HG02981 (cell line): ENCODE data around the gene ADCY4.
"Not testable (repeated sequence)": the region's sequence is repeated elsewhere in the genome, so short reads cannot be mapped to it uniquely, and the experiment has no call there.

Experiments used
- ATAC-seq: cut with Tn5 transposase; IDR thresholded peaks from one replicate; pipeline ENCODE4 v1.9.1; 2021; ENCODE audit warnings: mild to moderate bottlenecking, moderate library complexity; ENCODE audit not compliant: unreplicated experiment

The ADCY4 gene

GRCh38 chr14:24366721-24367513 is 32.0 kb upstream of the ADCY4 start:
- ATAC-seq = peak; percentile 65

GRCh38 chr14:24366413-24366720 is 31.5 kb upstream of the ADCY4 start:
- ATAC-seq = no peak

DNA sequence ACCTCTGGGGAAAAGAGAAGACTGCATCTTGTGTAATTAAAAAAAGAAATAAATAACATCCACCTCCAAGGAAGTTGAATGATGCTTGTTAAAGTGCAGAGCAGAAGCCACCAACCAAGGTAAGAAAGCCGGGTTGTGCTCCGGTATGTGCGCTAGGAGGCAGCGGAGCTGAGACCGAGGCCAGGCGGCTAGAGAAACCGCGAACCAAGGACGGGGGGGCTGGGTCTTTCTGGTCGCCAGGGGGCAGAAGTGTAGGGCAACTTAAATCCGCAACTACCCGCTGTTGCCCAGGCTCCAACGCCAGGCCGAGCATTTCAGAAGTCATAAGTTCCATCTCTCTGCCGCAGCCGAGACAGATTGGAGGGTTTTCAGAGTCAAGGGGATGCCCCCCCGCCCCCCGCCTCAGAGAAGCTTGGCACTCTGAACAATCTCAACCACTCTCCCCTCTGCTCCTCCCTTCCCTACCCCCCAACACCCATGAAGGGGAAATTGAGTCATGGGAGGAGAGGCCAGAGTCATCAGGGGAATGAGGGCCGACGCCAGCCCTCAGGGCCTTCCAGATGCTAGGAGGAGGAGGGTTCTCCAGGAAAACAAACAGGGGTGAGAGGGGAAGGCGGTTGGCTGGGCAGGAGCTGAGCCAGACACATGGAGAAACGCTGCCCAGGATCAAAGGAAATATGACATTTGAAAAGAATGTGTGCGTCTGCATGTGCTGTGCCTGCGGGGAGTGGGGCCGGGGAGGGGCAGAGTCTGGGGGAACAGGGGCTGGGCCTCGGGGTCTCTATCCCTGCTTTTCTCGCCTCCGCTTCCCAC is 30.9 kb upstream of the ADCY4 start:
- peak; percentile 39 for ATAC-seq

DNA sequence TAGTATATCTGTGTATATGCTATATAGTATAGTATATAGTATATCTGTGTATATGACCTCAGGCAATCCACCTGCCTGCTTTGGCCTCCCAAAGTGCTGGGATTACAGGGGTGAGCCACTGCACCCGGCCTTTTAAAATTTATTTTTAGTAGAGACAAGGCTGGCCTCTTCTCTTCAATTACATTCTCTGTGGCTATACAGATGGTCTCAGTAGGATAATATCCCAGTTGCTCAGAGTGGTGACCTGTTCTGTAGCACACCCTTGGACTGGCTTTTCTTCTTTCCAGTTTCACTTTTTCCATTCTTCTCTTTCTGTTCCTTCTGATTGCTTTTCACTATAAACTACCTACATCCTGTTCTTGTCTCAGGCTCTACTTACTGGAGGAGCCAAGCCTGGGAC is 30.0 kb upstream of the ADCY4 start:
- no peak for ATAC-seq

DNA sequence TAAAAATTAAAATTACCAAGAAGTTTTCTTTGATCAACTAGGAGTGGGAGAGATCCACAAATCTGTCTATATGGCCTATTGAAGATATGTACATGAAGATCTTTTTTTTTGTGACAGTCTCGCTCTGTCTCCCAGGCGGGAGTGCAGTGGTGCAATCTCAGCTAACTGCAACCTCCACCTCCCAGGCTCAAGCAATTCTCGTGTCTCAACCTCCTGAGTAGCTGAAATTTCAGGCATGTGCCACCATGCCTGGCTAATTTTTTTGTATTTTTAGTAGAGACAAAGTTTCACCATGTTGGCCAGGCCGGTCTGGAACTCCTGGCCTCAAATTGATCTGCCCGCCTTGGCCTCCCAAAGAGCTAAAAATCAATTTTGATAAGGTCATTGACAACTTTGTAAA is 28.5 kb upstream of the ADCY4 start:
- ATAC-seq = no peak

DNA sequence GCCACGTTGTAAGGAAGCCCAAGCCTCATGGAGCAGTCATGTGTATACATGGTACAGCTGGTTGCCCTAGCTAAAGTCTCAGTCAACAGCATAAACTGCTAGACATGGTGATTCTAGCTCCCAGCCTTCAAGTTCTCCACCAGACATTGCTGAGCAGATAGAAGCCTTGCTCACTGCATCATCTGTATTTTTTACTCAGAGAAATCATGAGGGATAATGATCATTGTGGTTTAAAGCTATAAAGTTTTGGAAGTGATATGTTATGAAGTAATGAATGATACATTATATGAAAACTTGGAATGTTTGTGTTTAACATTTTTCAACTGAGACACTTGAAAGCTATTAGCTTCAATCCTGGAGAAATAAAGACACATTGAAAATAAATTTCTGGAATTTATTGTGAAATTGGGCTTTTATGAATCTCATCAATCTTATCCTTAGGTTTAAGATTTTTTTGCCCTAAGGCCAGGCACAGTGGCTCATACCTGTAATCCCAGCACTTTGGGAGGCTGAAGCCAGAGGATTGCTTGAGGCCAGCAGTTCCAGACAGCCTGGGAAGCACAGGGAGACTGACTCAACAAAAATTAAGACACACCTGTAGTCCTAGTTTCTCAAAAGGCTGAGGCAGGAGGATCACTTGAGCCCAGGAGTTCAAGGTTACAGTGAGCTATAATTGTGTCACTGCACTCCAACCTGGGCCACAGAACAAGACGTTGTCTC is 27.5 kb upstream of the ADCY4 start:
- ATAC-seq = no peak

- ATAC-seq = no peak
These were observed 26.5 kb upstream of the ADCY4 start for GRCh38 chr14:24361326-24361725.

DNA sequence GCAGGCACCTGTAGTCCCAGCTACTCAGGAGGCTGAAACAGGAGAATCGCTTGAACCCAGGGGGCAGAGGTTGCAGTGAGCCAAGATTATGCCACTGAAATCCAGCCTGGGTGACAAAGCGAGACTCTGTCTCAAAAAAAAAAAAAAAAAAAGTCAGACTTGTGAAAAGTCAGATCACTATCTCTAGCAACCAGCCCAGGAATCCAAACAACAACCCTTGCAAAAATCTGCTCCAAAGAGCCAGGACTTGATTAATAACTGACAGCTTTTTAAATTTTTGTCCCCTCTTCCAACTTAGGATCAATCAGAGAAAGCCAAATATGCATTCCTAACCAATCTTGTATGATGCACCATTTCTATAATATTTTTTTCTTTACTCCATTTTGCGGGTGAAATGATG is 25.4 kb upstream of the ADCY4 start:
- no peak for ATAC-seq

GRCh38 chr14:24356208-24356607 is 21.3 kb upstream of the ADCY4 start:
- ATAC-seq = no peak

DNA sequence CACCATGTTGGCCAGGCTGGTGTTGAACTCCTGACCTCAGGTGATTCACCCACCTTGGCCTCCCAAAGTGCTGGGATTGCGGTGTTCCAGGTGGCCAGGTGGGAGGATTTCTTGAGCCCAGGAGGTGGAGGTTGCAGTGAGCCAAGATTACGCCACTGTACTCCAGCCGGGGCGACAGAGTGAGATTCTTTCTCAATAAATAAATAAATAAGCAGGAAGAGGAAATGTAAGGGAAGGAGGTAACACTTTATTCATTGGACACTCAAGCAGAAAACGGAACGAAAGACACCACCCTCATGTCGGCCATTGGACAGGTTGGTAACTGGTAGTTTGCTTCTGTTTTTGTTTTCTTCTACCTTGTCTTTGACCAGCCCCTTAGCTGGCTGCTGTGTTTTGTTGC is 20.1 kb upstream of the ADCY4 start:
- no peak for ATAC-seq

- ATAC-seq = not testable (repeated sequence)
These were observed 19.6 kb upstream of the ADCY4 start for GRCh38 chr14:24354482-24354825.

DNA sequence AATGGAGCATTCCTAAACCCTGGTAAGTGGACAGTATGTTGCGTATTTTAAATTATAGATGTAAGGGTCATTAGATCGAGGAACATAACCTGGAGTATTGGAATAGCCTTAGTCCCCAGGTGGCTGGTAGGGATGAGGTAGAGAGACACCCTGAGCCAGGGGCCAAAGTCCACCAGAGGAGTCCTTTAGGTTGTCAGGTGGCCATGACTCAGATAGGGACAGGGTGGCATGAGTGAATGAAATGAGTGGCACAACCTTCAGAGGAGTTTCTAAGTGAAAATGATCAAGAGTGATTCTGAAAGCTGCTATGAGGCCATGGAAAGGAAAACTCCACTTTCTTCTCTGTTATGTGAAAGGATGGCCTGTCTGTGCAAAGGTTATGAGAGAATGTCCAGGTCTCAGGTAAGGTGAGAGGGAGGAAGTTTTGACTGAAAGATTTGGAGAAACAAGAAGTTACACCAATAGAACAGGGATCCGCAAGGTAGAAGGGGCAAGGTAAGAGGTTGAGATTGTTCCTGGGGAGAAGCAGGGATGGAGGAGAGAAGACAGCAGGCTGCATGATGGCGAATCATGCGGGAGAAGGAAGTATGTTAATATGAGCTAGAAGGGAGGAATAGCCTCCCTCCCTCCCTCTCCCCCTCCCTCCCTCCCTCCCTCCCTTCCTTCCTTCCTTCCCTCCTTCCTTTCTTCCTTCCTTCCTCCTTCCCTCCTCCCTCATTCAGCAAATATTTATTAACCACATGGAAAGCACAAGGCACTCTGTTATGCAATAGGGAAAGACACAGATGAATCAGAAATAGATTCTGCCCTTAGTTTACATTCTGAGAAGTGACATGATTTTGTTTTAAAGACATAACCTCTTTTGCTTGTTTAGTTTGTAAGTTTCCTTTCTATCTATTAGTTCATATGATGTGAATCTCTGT is 18.9 kb upstream of the ADCY4 start:
- ATAC-seq = no peak

DNA sequence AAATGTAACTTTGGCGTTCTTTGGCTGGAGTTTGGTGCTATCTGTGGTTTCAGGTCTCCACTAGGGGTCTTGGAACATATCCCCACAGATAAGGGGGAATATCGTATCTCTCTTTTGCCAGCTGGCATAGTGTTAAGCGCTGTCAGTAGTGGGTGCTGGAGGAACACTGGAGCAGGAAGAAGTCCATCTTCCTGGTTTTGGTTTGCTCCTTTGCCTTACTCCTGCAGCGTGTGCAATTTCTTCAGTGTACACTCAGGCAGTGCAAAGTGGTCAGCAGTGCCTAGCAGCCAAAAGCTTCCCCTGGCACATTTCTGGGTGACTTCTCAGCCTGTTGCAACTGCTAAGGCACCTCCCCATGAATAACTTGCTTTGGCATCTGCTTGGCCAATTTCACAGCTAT is 16.6 kb upstream of the ADCY4 start:
- no peak for ATAC-seq

DNA sequence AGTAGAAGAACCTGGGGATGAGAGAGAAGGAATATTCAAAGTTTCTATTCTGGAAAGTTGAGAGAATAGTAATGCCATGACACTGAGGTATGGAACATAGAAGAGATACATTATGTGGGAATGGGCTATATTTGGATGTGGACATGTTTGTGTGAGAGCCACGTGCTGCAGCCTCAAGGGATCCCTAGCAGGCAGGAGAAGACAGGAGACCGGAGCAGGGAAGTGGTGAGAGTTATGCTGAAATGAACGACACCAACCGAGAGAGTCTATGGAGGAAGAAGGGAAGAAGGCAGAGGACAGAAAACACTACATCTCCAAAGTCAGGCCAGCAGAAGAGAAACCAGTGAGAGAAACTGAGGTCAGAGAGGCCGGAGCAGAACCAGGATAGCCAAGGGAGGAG is 14.9 kb upstream of the ADCY4 start:
- ATAC-seq = no peak

DNA sequence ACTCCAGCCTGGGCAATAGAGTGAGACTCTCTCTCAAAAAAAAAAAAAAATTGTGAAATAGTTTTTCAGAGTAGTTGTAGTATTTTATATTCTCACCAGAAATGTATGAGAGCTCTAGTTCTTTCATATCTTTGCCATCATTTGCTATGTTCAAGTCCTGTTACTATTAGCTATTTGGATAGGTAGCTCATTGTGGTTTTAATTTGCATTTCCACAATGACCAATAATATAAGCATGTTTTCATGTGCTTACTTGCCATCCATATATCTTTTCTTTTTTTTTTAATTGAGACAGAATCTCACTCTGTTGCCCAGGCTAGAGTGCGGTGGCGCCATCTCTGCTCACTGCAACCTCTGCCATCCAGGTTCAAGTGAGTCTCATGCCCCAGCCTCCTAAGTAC is 13.3 kb upstream of the ADCY4 start:
- no peak for ATAC-seq

DNA sequence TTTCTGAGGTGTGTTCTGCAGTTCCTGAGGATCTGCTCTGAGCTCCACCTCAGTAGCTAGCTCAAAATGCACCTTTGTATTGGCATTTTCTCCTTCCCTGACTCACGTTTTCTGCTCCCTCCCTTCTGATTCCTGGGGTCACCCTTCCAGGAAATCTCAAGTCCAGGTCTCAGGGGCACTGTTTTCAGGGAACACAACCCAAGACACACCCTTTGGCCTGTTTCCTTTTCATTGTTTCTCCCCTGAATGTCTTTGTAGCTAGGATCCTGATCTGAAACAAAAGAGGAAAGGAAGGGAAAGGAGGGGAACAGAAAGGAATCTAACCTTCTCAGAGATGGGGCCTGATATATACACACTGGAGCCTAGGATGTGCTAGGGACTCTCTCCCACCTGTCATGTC is 12.3 kb upstream of the ADCY4 start:
- no peak for ATAC-seq

DNA sequence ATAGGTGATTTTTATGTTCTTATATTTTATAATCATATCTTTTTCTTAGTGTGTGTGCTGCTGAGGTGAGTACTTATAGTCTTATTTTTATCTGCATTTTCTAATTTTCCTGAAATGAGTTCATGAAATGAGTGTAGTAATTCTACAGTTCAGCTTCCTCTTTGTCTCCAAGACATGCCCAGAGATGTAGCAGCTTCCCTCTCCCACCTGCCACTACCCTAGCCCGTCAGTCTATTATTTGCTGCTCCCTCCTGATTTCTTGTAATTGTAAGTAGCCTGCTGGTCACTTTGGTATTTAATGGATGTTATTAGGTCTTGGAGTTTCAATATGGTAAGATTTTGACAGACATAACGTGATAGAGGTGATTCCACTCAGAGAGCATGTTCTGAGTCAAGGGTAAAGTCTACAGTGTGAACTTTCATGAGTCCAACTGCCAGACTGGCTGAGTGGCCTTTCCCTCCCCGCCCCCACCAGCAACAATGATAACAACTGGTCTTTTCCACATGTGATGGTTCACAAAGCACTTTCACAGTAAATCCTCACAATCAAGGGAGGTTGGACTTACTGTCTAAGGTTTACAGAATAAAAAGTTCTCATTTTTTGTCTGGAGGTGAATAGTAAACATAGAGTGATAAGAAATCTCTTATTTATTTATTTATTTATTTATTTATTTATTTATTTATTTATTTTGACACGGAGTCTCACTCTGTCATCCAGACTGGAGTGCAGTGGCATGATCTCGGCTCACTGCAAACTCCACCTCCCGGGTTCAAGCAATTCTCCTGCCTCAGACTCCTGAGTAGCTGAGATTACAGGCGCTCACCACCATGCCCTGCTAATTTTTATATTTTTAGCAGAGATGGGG is 9.2 kb upstream of the ADCY4 start:
- no peak for ATAC-seq

- no peak for ATAC-seq
These were observed 8.0 kb upstream of the ADCY4 start for GRCh38 chr14:24342889-24343288.

DNA sequence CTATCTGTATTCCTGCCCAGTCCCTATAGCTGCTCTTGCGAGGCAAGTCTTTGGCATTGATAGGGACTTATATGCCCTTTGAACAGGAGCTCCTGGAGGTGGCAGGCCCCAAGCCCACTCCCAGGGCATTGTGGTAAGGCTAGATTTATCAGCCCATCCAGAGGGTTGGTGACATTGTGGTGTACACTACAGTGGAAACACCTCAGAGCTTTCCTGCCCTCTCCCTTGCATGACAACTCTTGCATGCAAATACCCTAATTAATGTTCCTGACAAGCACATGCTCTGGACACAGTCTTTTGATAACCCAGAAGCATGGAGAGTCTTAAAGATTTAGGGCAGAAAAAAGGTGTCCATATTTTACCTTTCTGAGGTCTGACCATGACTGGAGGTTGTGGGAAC is 5.7 kb upstream of the ADCY4 start:
- no peak for ATAC-seq
